AG10803 (cell line): ENCODE results near the gene CHID1.

ENCODE experiments used
- DNase-seq: peaks from one replicate; pipeline ENCODE4 v3.0.0; 2010; ENCODE audit warnings: low read depth
- H3K4me3 ChIP-seq: 2 replicates; pipeline ENCODE4 v1.5.1; 2011; ENCODE audit warnings: mild to moderate bottlenecking, low read length, control low read depth
- TF ChIP-seq, protein P1 (sequence below): conservative IDR thresholded peaks from 2 replicates; pipeline ENCODE4 v1.5.1; 2011; ENCODE audit warnings: mild to moderate bottlenecking, low read length, control low read depth, inconsistent platforms

The CHID1 gene

DNA sequence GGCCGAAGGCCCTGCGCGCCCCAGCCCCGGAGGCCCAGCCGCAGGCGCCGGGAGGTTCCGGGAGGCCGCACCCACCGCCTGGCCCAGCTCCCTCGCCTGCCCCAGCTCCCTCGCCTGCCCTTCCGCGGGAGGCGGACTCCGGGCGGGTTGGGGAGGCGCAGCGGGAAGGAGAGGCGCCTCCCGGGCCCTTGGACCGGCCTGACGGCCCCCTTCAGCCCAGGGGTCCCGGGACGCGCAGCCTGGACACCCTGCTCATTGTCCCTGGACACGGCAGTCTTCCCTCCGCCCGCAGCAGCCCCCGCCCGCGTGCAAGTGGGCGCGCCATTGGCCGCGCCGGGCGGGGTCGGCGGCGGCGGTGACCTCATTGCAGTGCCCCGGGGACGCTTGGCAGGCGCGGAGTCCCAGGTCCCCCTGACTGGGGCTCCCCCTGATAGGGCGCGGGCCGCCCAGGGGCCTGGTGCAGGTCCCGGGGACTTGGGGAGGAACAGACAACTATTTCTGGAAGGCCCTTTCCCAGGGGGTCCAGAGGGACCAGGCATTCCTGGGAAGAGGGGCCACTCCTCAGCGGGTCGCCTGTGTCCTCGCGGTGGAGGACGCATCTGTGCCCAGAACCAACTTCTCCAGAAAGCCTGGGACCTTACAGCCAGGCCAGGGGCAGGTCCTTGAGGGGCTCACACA lies 77.4 kb downstream of the CHID1 start:
- H3K4me3 ChIP-seq = peak overlapping the region; percentile 84

DNA sequence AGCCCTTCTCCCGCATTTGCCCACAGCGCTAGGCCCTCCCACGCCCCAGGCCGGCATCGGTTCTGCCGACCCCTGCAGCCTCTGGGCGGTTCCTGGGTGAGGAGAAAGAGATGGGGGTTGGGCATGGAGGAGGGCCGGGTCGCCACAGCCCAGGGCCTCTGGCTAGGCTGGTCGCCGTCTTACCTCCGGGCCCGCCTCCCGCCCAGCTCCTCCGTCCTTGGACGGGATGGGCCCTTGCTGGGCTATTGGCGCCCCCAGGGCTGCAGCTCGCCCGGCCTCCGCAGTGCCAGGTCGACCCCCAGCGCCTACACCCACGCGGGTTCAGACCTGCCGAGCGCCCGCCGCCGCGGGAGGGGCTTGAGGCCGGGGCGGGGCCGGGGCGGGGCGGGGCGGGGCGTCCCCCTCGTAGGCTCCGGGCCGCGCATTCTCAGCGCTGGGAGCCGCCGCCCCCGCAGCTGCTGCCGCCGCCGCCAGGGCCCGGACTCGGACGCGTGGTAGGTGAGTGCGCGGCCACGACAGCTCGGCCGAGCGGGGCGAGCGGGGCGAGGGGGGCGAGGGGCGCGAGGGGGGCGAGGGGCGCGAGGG lies 78.0 kb downstream of the CHID1 start, which contains the start of gene CD151:
Gene CD151 (plus strand): TSS at position 424 of the 585 bp plus-strand sequence. CDS start 3,118 bp downstream, outside the sequence.
- TF ChIP-seq, protein P1, sequence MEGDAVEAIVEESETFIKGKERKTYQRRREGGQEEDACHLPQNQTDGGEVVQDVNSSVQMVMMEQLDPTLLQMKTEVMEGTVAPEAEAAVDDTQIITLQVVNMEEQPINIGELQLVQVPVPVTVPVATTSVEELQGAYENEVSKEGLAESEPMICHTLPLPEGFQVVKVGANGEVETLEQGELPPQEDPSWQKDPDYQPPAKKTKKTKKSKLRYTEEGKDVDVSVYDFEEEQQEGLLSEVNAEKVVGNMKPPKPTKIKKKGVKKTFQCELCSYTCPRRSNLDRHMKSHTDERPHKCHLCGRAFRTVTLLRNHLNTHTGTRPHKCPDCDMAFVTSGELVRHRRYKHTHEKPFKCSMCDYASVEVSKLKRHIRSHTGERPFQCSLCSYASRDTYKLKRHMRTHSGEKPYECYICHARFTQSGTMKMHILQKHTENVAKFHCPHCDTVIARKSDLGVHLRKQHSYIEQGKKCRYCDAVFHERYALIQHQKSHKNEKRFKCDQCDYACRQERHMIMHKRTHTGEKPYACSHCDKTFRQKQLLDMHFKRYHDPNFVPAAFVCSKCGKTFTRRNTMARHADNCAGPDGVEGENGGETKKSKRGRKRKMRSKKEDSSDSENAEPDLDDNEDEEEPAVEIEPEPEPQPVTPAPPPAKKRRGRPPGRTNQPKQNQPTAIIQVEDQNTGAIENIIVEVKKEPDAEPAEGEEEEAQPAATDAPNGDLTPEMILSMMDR = no peak
- peak; percentile 50 for DNase-seq
- H3K4me3 ChIP-seq = peak within 1 kb of the TSS; percentile 84

More for the DNA sequence above, 77.4 kb downstream of the CHID1 start:
- TF ChIP-seq, protein P1 = no peak
- peak; percentile 43 for DNase-seq

DNA sequence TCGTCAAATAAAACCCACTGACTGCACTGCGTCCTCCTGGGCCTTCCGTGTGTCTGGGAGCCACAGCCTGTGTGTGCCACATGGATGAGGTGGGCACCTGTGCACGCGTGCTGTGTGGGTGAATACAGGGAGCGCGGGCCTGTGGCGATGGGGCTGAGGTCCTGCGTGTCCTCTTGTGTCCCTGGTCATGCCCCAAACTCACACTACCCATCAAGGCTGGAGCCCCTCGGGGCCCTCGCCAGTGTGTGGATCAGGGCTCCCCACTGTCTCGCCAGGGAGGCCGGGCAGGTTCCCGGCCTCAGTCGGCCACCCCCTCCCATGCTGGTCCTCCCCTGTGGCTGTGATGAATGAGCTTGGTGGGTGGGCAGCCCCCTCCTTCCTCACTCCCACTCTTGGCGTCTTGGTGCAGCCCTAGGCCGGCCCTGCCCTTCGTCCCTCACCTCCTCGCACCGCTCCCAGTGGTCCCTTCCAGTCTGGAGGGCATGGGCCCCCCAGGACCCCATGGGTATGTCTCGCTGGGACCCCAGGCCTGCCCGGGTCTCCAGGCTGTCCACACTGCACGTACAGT lies 78.6 kb downstream of the CHID1 start:
- H3K4me3 ChIP-seq = peak overlapping the region; percentile 60
- DNase-seq = no peak
- TF ChIP-seq, protein P1 = no peak

DNA sequence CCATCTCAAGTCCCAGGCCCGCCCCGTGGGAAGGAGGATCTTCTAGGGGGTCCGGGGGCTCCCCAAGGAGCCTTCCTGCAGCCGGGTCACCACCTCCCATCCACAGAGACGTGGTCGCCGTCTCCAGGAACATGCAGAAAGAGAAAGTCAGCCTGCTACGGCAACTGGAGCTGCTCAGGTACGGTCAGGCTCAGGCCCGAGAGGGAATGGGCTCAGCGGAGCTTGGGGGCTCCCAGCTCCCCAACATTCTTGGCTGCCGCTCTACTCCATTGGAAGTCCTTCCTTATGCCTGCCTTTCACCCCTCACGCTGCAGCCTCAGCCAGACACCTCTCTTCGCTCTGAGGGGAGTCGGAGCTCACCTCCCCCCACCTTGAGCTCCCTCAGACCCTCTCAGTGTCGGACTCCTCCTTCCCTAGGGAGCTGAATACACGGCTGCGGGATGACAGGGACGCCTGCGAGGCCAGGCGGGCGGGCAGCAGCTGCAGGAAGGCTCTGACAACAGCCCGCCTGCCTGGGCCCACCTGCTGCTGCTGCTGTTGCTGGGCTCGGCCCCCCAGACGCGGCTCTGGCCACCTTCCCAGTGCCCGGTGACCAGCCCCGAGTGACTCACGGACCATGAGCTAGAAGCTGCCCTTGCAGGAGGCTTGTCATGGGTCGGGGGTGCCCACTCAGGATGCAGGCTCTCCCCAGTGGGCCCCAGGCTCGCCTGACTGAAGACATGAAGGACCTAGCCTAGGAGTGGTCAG lies 79.3 kb downstream of the CHID1 start:
- TF ChIP-seq, protein P1 = no peak
- no peak overlapping the region for H3K4me3 ChIP-seq
- no peak for DNase-seq

DNA sequence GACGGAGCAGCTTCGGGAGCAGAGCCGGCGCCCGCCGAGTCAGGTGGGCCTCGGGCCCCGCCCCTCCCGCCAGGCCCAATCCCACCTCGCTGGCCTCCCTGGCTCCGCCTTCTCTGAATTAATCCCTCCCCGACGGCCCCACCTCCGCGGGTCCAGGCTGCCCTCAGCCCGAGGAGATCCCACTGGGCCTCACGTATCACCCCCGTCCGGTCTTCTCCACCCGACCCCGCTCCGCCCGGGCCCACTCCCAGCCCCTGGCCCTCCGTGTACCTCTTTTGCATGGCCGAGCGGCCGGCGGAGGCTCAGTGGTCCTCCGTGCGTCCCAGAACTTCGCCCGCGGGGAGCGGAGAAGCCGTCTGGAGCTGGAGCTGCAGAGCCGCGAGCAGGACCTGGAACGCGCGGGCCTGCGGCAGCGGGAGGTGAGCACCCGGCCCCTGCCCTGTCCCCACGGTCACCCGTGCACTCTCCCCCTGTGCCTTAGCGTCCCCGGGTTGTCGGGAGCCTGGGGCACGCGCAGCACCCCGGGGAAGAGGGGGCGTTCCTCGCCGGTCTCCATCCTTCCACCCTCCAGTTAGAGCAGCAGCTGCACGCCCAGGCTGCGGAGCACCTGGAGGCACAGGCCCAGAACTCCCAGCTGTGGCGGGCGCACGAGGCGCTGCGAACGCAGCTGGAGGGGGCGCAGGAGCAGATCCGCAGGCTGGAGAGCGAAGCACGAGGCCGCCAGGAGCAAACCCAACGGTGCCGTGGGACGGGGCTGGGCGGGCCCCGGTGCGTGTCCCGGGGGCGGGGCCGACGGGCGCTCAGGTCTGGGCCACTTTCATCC lies 80.1 kb downstream of the CHID1 start:
- peak overlapping the region; percentile 29 for H3K4me3 ChIP-seq
- TF ChIP-seq, protein P1 = no peak
- peak; percentile 40 for DNase-seq

DNA sequence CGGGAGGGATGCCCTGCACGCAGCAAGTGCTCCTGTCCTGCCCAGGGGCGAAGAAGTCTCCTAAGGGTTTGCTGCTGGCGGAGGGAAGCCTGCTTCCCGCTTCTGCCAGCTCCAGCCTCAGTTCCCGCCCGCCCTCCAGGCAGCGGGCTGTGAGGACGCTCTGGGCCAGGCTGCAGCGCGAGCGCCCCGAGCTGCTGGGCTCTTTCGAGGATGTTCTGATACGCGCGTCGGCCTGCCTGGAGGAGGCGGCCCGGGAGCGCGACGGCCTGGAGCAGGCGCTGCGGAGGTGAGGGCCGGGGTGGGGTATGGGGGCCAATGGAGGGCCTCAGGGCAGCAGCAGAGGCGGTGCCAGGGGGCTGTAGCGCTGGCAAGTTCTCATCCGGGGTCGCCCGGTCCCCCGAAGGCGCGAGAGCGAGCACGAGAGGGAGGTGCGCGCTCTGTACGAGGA lies 80.7 kb downstream of the CHID1 start:
- no peak overlapping the region; the same call in 1 of the 2 replicates for H3K4me3 ChIP-seq
- no peak for DNase-seq
- TF ChIP-seq, protein P1 = no peak
